Calu3 (cell line): ENCODE measurements around the gene CEACAM16. TPM values are rescaled to one million over a fixed set of nuclear protein-coding genes. Genes with fewer than 3 reads are reported as not detected.

ENCODE experiments used
- BruUV-seq: library from RNA; stranded (reverse); fragments of 400-500 nt; replicated peaks from 2 replicates; lab custom pipeline; 2021; lab: Mats Ljungman, UMichigan
- CTCF ChIA-PET: fragments of 300-600 bp; sonication (Branson Sonifier 250); formaldehyde crosslinking; loops from one replicate; lab custom pipeline; 2022; ENCODE audit warnings: antibody characterized with exemption; lab: Charles Lee
- DNase-seq: peaks from one replicate; pipeline ENCODE4 v3.0.0; 2022
- H3K27ac Mint-ChIP-seq: one replicate; pipeline ENCODE4 v1.8.0; 2022; ENCODE audit warnings: mixed read lengths; ENCODE audit not compliant: unreplicated experiment
- H3K27me3 Mint-ChIP-seq: one replicate; pipeline ENCODE4 v1.8.0; 2022; ENCODE audit warnings: mixed read lengths; ENCODE audit not compliant: unreplicated experiment
- H3K36me3 Mint-ChIP-seq: one replicate; pipeline ENCODE4 v1.8.0; 2022; ENCODE audit warnings: mild to moderate bottlenecking, moderate library complexity, mixed read lengths; ENCODE audit not compliant: insufficient read depth, unreplicated experiment
- H3K4me1 Mint-ChIP-seq: one replicate; pipeline ENCODE4 v1.8.0; 2022; ENCODE audit warnings: mild to moderate bottlenecking, low read depth, mixed read lengths; ENCODE audit not compliant: unreplicated experiment
- H3K4me3 Mint-ChIP-seq: one replicate; pipeline ENCODE4 v1.8.0; 2022; ENCODE audit warnings: mild to moderate bottlenecking, low read depth, moderate library complexity, mixed read lengths; ENCODE audit not compliant: unreplicated experiment
- H3K9me3 Mint-ChIP-seq: one replicate; pipeline ENCODE4 v1.8.0; 2022; ENCODE audit warnings: low read depth, mixed read lengths; ENCODE audit not compliant: unreplicated experiment
- CTCF ChIP-seq: fragments of 200-600 bp; IDR thresholded peaks from one replicate; pipeline ENCODE4 v1.8.0; 2022; ENCODE audit warnings: antibody characterized with exemption; ENCODE audit not compliant: unreplicated experiment
- intact Hi-C: fragments of 100-400 bp; cut with micrococcal nuclease; formaldehyde crosslinking; loops from one replicate; pipeline ENCODE4 v1.10.0; 2022; ENCODE audit not compliant: unreplicated experiment
- total RNA-seq: library from RNA; stranded (reverse); gene quantifications from 2 replicates; pipeline ENCODE4 v1.2.3, GENCODE V29; 2022

The CEACAM16 gene
- total RNA-seq, 1 experiment from 2014 or later = 0.38 TPM

DNA sequence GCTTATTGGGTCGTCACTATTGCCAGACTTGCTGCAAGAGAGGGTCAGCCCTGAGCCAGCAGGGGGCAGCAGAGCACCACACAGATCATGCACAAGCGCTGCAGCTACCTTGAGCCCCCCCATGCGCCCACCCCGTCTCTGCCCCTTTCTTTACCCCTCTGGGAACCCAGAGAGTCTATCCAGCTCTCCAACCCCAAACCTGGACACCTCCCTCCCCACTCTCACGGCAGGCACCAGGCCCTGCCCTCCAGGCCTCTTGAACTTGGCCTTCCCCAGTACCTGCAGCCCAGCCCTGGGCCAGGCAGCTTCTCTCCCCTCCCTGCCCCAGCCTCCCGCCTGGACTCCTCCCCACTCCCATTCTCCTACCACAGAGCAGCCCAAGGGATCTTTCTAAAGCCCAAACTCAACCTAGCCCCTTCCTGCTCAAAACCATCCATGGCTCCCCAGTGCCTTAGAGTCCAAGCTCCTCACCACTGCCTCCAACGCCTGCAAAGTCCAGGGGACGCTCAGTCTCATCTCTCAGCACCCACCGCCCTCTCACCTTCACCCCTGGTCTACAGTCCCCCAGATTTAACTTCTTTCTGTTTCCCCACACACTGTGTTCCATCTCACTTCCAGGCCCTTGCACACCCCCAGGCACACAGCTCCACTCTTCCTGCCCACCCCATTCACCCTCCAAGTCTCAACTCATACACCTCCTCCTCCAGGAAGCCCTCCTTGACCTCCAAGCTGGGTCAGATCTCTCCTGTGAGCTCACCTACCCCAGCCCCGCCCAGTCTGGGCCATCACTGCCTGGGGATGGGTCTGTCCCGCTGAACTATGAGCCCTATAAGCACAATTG, 9.4 kb upstream of the CEACAM16 start:
- H3K27me3 Mint-ChIP-seq = no peaks in the 10 kb centered on the region
- peaks cover 62% of the 10 kb centered on the region for H3K4me1 Mint-ChIP-seq
- peaks cover 55% of the 10 kb centered on the region for H3K36me3 Mint-ChIP-seq
- no TSS peak for BruUV-seq
- peak; percentile 91 for DNase-seq
- H3K4me3 Mint-ChIP-seq = no peak overlapping the region
- CTCF ChIA-PET = interaction anchor here (0.7 to 5.3 kb wide), 9 partner anchors 33 to 156 kb away, joined by 3 to 27 read pairs (median 4); partner anchors contain the start of gene NECTIN2
- TF ChIP-seq CTCF = peak; percentile 99
- H3K27ac Mint-ChIP-seq = peak overlapping the region; percentile 14
- intact Hi-C loops = loop anchor here (1.0 to 5.0 kb wide), 3 partner anchors 33 to 155 kb away; no protein-coding TSS in a partner anchor
- H3K9me3 Mint-ChIP-seq = peaks cover 3% of the 10 kb centered on the region

- Mint-ChIP-seq H3K9me3 (peaks cover 2% of the 10 kb centered on the region), H3K36me3 (peaks cover 52% of the 10 kb centered on the region), H3K27ac (peak overlapping the region; percentile 14), H3K4me3 (no peak overlapping the region), H3K4me1 (peaks cover 58% of the 10 kb centered on the region), H3K27me3 (no peaks in the 10 kb centered on the region)
- no peak for TF ChIP-seq CTCF
- no TSS peak for BruUV-seq
- intact Hi-C loops = no loop called here
- CTCF ChIA-PET = interaction anchor here (1.2 to 5.3 kb wide), 5 partner anchors 34 to 156 kb away, joined by 4 to 27 read pairs (median 7); partner anchors contain the start of gene NECTIN2
- no peak for DNase-seq
These were observed 8.9 kb upstream of the CEACAM16 start for GRCh38 chr19:44690131-44690440.

- BruUV-seq = no TSS peak
- Mint-ChIP-seq H3K27me3 (no peaks in the 10 kb centered on the region), H3K27ac (peak overlapping the region; percentile 96), H3K4me3 (peak overlapping the region; percentile 52), H3K9me3 (no peaks in the 10 kb centered on the region), H3K4me1 (peaks cover 66% of the 10 kb centered on the region), H3K36me3 (peaks cover 48% of the 10 kb centered on the region)
- no peak for TF ChIP-seq CTCF
- CTCF ChIA-PET = interaction anchor here (5.3 kb wide), 1 partner anchor 78 kb away, joined by 27 read pairs; no protein-coding TSS in a partner anchor
- intact Hi-C loops = no loop called here
- no peak for DNase-seq
These were observed 6.6 kb upstream of the CEACAM16 start for GRCh38 chr19:44692379-44692721.

DNA sequence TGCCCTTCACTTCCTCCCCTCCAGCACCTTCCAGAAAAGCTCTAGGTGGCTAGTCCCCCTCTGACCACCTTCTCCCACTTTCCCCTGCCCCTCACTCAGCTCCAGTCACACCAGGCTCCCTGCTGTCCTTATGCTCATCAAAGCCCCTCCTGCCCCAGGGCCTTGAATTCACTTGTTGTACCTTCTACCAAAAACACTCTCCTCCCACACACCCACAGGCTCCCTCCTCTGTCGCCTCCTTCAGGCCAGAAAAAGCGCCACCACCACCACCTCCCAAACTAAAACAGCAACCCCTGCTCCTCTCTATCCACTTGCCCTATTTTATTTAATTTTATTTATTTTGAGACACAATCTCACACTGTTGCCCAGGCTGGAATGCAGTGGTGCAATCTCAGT, 4.8 kb upstream of the CEACAM16 start:
- no peaks in the 10 kb centered on the region for H3K27me3 Mint-ChIP-seq
- TF ChIP-seq CTCF = no peak
- no TSS peak for BruUV-seq
- peak overlapping the region; percentile 77 for H3K27ac Mint-ChIP-seq
- CTCF ChIA-PET = interaction anchor here (0.6 to 2.8 kb wide), 2 partner anchors 76 to 589 kb away, joined by 4 to 13 read pairs; no protein-coding TSS in a partner anchor
- H3K9me3 Mint-ChIP-seq = no peaks in the 10 kb centered on the region
- intact Hi-C loops = no loop called here
- peaks cover 38% of the 10 kb centered on the region for H3K36me3 Mint-ChIP-seq
- no peak for DNase-seq
- peaks cover 72% of the 10 kb centered on the region for H3K4me1 Mint-ChIP-seq
- H3K4me3 Mint-ChIP-seq = no peak overlapping the region
